GM23248 (cell line): ENCODE results near the gene TP53I13.

Experiments used
- EZH2 ChIP-seq: fragments of 200-600 bp; sonication (generic); IDR thresholded peaks from 2 replicates; pipeline ENCODE4 v1.6.1; 2018; ENCODE audit warnings: antibody characterized with exemption, mild to moderate bottlenecking; ENCODE audit not compliant: insufficient read depth, poor library complexity, severe bottlenecking
- EZH2phosphoT487 ChIP-seq: fragments of 200-600 bp; sonication (generic); IDR thresholded peaks from 2 replicates; pipeline ENCODE4 v1.6.1; 2018; ENCODE audit warnings: antibody characterized with exemption, moderate library complexity, mild to moderate bottlenecking, low read depth; ENCODE audit not compliant: insufficient read depth

DNA sequence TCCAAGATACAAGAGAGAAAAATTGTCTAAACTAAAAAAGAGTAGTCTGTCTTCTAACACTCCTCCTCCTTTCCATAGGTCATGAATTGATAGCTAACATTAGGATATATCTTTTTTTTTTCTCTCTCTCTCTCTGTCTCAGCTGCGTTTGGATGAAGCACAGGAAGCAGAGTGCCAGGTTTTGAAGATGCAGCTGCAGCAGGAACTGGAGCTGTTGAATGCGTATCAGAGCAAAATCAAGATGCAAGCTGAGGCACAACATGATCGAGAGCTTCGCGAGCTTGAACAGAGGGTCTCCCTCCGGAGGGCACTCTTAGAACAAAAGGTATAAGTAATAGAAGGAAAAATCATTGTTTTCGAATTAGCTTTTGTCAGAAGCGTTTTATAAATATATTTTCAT lies 34.5 kb upstream of the TP53I13 start:
- TF ChIP-seq EZH2phosphoT487 (no peak), EZH2 (no peak)
